Large intestine (tissue), 3 donors: ENCODE data around the gene PACSIN1. TPM values are rescaled to one million over a fixed set of nuclear protein-coding genes. Genes with fewer than 3 reads are reported as not detected.
A peak's percentile ranks its signal among the peaks of the same experiment; 100 is the strongest.

ENCODE experiments used
- DNase-seq, 2 donors: peaks; one replicate each; pipeline versions ENCODE4 v3.0.0 to v3.0.0-alpha.2; 2013
- H3K27ac ChIP-seq: one replicate; pipeline ENCODE4 v1.5.1; 2013; ENCODE audit warnings: low read length
- H3K27me3 ChIP-seq: 2 replicates; pipeline ENCODE4 v1.6.1; 2013; ENCODE audit warnings: low read length; ENCODE audit not compliant: control insufficient read depth, insufficient read depth
- H3K36me3 ChIP-seq: 2 replicates; pipeline ENCODE4 v1.6.1; 2013; ENCODE audit warnings: low read length; ENCODE audit not compliant: control insufficient read depth, insufficient read depth
- H3K4me1 ChIP-seq: one replicate; pipeline ENCODE4 v1.6.1; 2013; ENCODE audit warnings: low read length; ENCODE audit not compliant: control insufficient read depth, insufficient read depth
- H3K4me3 ChIP-seq: one replicate; pipeline ENCODE4 v1.5.1; 2013; ENCODE audit warnings: low read length
- H3K9me3 ChIP-seq: one replicate; pipeline ENCODE4 v1.6.1; 2013; ENCODE audit warnings: mild to moderate bottlenecking, low read depth, low read length, moderate library complexity; ENCODE audit not compliant: control insufficient read depth
- WGBS: methylation state at CpG from one replicate; pipeline ENCODE4 v1.1.5; 2013; ENCODE audit warnings: low lambda C conversion rate; ENCODE audit not compliant: insufficient coverage; 5-methylcytosine and 5-hydroxymethylcytosine counted together
- polyA plus RNA-seq: library from polyadenylated mRNA; unstranded; fragments of 120-200 nt; gene quantifications from one replicate; pipeline ENCODE4 v1.2.1, GENCODE V29; 2013

The PACSIN1 gene
- polyA plus RNA-seq, 1 donor, result 0.33 TPM

DNA sequence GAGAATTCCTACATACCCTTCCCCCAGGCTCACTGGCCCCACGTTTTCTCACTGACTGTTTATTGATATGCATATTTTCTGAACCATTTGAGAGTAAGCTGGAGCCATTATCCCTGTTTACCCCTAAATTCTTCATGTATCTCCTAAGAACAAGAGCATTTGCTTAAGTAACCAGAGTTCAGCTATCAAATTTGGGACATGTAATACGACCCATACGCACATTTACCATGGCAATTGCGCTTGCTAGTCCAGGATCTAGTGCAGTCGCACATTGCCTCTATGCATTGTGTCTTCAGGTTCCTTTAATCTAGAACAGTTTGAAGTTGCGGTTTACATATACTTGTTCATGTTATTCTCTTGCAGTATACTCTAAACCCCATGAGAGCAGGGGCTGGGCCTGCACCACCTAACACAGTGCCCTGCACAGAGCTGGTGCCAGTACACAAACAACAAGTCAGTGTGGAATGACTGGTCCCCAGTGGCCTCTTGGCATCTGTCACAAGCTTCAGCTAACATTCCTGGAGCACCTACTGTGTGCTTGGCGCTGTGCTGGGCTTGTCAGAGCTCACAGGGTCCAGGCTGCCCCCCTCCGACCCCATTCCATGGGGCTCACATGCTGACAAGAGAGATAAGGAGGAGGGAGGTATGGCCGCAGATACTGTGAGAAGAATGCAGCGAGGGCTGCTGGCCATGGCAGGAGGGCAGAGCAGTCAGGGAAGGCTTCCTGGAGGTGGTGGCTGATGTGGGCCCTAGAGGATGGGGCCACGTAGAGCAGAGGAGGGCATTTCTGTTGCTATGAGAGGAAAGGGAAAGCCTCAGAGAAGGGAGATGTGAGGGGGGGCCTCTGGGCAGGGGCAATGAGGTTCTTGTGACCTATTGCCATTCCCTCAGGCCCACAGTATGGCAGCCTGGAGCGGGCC, 62.1 kb downstream of the PACSIN1 start:
- Histone ChIP-seq H3K36me3 (no peaks in the 10 kb centered on the region), H3K27me3 (no peaks in the 10 kb centered on the region), H3K4me3 (no peak overlapping the region), H3K4me1 (peaks cover 7% of the 10 kb centered on the region), H3K27ac (no peak overlapping the region), H3K9me3 (no peaks in the 10 kb centered on the region)
- no peak for DNase-seq
- 100% methylated on average over 1 of the region's 12 CpGs for WGBS

DNA sequence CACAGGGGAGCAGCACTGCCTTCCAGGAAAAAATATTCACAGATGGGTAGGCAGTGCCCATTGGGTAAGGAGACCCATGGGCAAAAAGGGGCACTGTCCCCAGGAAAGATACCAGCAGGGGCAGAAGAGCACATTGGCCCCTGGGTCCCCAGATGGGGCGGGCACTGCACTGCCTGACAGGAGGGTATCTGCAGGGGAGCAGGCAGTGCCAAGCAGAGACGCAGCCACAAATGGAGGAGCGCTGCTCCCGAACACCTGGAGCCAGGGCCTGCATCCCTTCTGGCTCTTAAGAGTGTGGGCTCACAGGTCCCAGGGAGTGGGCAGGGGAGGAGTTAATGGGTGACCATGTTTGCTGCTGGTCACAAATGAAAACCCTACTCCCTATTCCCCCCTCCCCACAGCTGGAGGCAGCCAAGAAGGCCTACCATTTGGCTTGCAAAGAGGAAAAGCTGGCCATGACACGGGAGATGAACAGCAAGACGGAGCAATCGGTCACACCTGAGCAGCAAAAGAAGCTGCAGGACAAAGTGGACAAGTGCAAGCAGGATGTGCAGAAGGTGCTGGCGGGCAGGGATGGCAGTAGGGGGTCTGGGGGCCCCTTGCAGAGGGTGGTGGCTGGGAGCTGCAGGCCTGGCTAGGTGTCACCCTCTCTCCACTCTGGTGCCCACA, 63.3 kb downstream of the PACSIN1 start:
- Histone ChIP-seq H3K4me1 (peaks cover 7% of the 10 kb centered on the region), H3K27ac (no peak overlapping the region), H3K36me3 (no peaks in the 10 kb centered on the region), H3K9me3 (no peaks in the 10 kb centered on the region), H3K4me3 (no peak overlapping the region), H3K27me3 (no peaks in the 10 kb centered on the region)
- no CpG with 5 or more reads among the region's 8 CpGs for WGBS
- no peak for DNase-seq

GRCh38 chr6:34529665-34530327, 63.9 kb downstream of the PACSIN1 start:
- H3K27me3 ChIP-seq, result no peaks in the 10 kb centered on the region

GRCh38 chr6:34530753-34531365, 65.0 kb downstream of the PACSIN1 start:
- Histone ChIP-seq H3K36me3 (no peaks in the 10 kb centered on the region), H3K4me1 (peaks cover 7% of the 10 kb centered on the region), H3K4me3 (no peak overlapping the region), H3K27me3 (no peaks in the 10 kb centered on the region), H3K9me3 (no peaks in the 10 kb centered on the region), H3K27ac (no peak overlapping the region)
- no peak for DNase-seq
- WGBS, result no CpG with 5 or more reads among the region's 18 CpGs

More at GRCh38 chr6:34529665-34530327, 63.9 kb downstream of the PACSIN1 start:
- Histone ChIP-seq H3K9me3 (no peaks in the 10 kb centered on the region), H3K27ac (no peak overlapping the region), H3K36me3 (no peaks in the 10 kb centered on the region), H3K4me3 (no peak overlapping the region), H3K4me1 (peaks cover 7% of the 10 kb centered on the region)
- peak in 1 of 2 donors; percentile 17 for DNase-seq
- WGBS, result 100% methylated on average over 1 of the region's 10 CpGs

DNA sequence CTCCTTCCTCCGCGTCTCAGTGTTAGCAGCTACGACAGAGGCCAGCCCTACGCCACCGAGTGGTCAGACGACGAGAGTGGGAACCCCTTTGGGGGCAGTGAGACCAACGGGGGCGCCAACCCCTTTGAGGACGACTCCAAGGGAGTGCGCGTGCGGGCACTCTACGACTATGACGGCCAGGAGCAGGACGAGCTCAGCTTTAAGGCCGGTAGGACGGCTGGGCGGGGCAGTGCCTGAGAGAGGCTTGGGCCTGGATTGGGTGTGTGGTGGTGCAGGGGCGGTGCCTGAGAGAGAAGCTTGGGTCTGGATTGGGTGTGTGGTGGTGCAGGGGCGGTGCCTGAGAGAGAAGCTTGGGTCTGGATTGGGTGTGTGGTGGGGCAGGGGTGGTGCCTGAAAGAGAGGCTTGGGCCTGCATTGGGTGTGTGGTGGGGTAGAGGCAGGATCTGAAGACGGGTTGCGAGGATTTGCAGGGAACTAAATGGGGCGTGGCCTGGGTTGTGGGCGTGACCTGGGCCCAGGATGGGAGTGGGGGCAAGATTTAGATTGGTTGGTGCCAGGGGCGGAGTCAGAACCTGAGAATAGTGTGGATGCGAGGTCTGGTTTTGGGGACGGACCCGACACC, 65.8 kb downstream of the PACSIN1 start:
- DNase-seq, result peak; percentile 50 to 72
- WGBS, result 67% methylated on average over 1 of the region's 29 CpGs
- no peaks in the 10 kb centered on the region for H3K36me3 ChIP-seq
- no peaks in the 10 kb centered on the region for H3K27me3 ChIP-seq
- peak overlapping the region; percentile 17 for H3K4me3 ChIP-seq
- peaks cover 11% of the 10 kb centered on the region for H3K4me1 ChIP-seq
- H3K9me3 ChIP-seq, result no peaks in the 10 kb centered on the region
- no peak overlapping the region for H3K27ac ChIP-seq

DNA sequence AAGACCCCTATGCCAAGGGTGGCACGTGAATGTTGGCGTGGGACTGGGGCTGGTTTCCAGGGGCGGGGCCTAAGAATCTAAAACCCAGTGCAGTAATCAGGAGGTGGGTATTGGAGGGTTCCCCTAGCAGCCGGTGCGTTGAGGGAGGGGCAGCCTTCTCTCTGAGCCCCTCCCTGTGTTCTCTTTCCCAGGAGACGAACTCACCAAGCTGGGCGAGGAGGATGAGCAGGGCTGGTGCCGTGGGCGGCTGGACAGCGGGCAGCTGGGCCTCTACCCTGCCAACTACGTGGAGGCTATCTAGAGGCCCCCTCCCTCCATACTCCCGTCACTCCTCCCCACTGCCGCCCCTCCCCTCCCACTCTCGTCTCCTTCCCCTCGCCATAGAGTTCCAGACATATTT, 66.4 kb downstream of the PACSIN1 start:
- no peak for DNase-seq
- no peak overlapping the region for H3K27ac ChIP-seq
- no peaks in the 10 kb centered on the region for H3K9me3 ChIP-seq
- H3K4me3 ChIP-seq, result peak overlapping the region; percentile 15
- H3K27me3 ChIP-seq, result no peaks in the 10 kb centered on the region
- H3K4me1 ChIP-seq, result peaks cover 12% of the 10 kb centered on the region
- 93% methylated on average over 3 of the region's 15 CpGs for WGBS
- no peaks in the 10 kb centered on the region for H3K36me3 ChIP-seq

DNA sequence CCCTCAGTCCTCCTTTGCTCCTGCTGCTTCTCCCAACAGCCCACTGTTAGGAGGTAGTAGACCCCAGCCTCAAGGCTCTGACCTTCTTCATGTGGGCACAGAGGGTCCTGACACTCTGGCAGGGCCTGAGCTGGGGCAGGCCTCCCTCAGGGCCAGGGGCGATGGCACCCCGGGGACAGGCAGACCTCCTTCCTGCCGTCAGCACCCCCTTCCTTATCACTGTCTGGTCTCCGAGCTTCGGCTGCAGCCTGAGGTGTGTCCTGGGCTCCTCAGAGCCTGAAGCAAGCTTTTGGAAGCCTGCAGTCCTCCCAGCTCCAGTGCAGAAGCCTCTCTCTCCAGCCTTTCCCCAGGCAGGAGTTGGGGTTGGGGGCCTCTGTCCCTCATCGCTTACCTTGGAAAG, 68.3 kb downstream of the PACSIN1 start:
- H3K4me3 ChIP-seq, result no peak overlapping the region
- peaks cover 9% of the 10 kb centered on the region for H3K4me1 ChIP-seq
- no peaks in the 10 kb centered on the region for H3K9me3 ChIP-seq
- no peak for DNase-seq
- H3K27ac ChIP-seq, result no peak overlapping the region
- no peaks in the 10 kb centered on the region for H3K27me3 ChIP-seq
- no peaks in the 10 kb centered on the region for H3K36me3 ChIP-seq
- WGBS, result no CpG with 5 or more reads among the region's 6 CpGs

DNA sequence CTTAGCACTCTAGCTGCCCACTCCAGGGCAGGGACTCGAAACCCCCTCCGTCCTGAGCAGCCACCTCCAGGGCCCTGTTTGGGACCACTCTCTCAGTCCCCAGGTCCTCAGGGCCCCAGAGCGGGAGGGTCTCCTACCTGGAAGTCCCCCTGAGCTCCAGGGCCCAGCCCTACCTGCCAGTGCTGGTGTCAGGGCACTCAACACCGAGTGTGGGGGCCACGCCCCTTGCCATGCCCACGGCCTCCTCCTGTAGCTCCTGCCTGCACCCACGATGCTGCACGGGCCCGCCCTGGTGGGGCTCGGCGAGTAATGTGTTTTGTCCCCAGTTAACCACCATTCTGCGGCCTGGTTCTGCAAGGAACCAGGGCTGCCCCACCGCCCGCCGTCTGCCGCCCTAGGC, 68.8 kb downstream of the PACSIN1 start:
- H3K4me1 ChIP-seq, result peaks cover 9% of the 10 kb centered on the region
- no peak for DNase-seq
- H3K27me3 ChIP-seq, result no peaks in the 10 kb centered on the region
- no CpG with 5 or more reads among the region's 16 CpGs for WGBS
- H3K36me3 ChIP-seq, result no peaks in the 10 kb centered on the region
- H3K9me3 ChIP-seq, result no peaks in the 10 kb centered on the region
- no peak overlapping the region for H3K27ac ChIP-seq
- H3K4me3 ChIP-seq, result no peak overlapping the region

DNA sequence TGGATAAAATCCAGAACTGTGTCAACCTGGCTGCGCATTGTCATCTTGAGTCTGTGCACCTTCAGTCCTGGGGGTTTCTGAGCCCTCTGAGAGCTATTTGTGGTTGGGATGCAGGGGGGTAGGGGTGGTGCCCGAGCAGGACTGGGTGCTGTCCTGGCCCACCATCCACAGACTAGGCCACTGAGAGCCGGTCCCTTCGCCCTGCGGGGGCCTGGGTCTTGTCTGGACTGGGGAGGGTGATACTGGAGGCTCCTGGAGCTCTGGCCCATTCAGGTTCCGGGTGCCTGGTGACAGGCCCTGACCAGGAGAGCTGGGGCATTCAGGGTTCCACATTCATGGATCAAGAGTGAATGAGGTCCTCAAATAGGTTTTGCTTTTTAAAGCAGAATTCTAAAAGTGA, 69.3 kb downstream of the PACSIN1 start:
- no peak for DNase-seq
- no peaks in the 10 kb centered on the region for H3K36me3 ChIP-seq
- no peak overlapping the region for H3K27ac ChIP-seq
- no peak overlapping the region for H3K4me3 ChIP-seq
- no peaks in the 10 kb centered on the region for H3K27me3 ChIP-seq
- no CpG with 5 or more reads among the region's 6 CpGs for WGBS
- H3K9me3 ChIP-seq, result no peaks in the 10 kb centered on the region
- peaks cover 9% of the 10 kb centered on the region for H3K4me1 ChIP-seq

- H3K27ac ChIP-seq, result no peak overlapping the region
Measured at GRCh38 chr6:34535646-34536045, 69.8 kb downstream of the PACSIN1 start.

More at GRCh38 chr6:34535646-34536045, 69.8 kb downstream of the PACSIN1 start:
- Histone ChIP-seq H3K27me3 (no peaks in the 10 kb centered on the region), H3K9me3 (no peaks in the 10 kb centered on the region), H3K4me3 (no peak overlapping the region), H3K36me3 (no peaks in the 10 kb centered on the region), H3K4me1 (peaks cover 9% of the 10 kb centered on the region)
- no peak for DNase-seq
- no CpG with 5 or more reads among the region's 11 CpGs for WGBS
